Measurements from ENCODE around the gene TAF11L6. TPM values are rescaled to one million over a fixed set of nuclear protein-coding genes. Genes with fewer than 3 reads are reported as not detected.
"Not testable (repeated sequence)": the region's sequence is repeated elsewhere in the genome, so short reads cannot be mapped to it uniquely, and the experiment has no call there.

The TAF11L6 gene
- total RNA-seq, 1 experiment from 2014 or later = not detected

- not testable (repeated sequence) for BruUV-seq (replicated peaks)
These were observed 9.0 kb upstream of the TAF11L6 start for GRCh38 chr5:17519508-17519907.

DNA sequence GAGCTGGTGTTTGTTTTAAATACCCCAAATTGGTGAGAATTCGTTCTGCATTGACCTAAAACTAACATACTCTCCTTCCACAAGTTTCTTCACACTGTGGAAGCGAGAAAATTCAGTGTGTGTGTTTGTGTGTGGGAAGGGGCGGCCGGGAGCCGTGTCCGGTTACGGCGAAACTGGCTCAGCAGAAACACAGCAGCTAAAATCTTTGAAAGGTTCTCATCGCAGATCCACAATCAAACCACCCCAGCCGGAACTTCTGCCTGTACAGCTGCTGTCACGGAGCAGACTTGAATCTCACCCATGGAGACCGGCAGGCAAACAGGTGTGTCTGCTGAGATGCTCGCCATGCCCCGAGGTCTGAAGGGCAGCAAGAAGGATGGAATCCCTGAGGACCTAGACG, 7.0 kb upstream of the TAF11L6 start, which contains the start of gene TAF11L4:
TAF11L4 (plus strand) TSS at position 301 of the 400 bp plus-strand sequence.
- H3K79me2 ChIP-seq (ENCODE audit: low read length); DNase-seq; H2AFZ ChIP-seq (ENCODE audit: low read length); H3K9me3 ChIP-seq (ENCODE audit: low read length); H3K27ac ChIP-seq (ENCODE audit: low read length); H3K4me2 ChIP-seq (ENCODE audit: low read length); H3K9ac ChIP-seq (ENCODE audit: low read length); H3F3A ChIP-seq (ENCODE audit: low read length, unreplicated experiment); intact Hi-C loops (cut with micrococcal nuclease); POLR2A ChIA-PET (ENCODE audit: unreplicated experiment); ATAC-seq; H3K27me3 ChIP-seq (ENCODE audit: low read length); BruUV-seq (replicated peaks); H3K9me2 ChIP-seq (replicated peaks; ENCODE audit: low read length); CTCF ChIA-PET; H3K36me3 ChIP-seq (ENCODE audit: low read depth, low read length); H3K4me3 ChIP-seq (ENCODE audit: low read length); H3K4me1 ChIP-seq (ENCODE audit: insufficient read depth, low read length); H4K20me1 ChIP-seq (ENCODE audit: low read length): not testable (repeated sequence)

More at GRCh38 chr5:17519508-17519907, 9.0 kb upstream of the TAF11L6 start:
- H3K4me1 ChIP-seq (ENCODE audit: insufficient read depth, low read length); H3K79me2 ChIP-seq (ENCODE audit: low read length); POLR2A ChIA-PET (ENCODE audit: unreplicated experiment); H4K20me1 ChIP-seq (ENCODE audit: low read length); H3K4me2 ChIP-seq (ENCODE audit: low read length); H3K4me3 ChIP-seq (ENCODE audit: low read length); H3K9ac ChIP-seq (ENCODE audit: low read length); H2AFZ ChIP-seq (ENCODE audit: low read length); DNase-seq; H3K9me3 ChIP-seq (ENCODE audit: low read length); H3K9me2 ChIP-seq (replicated peaks; ENCODE audit: low read length); ATAC-seq; H3K27ac ChIP-seq (ENCODE audit: low read length); H3K36me3 ChIP-seq (ENCODE audit: low read depth, low read length); CTCF ChIA-PET; H3F3A ChIP-seq (ENCODE audit: low read length, unreplicated experiment); H3K27me3 ChIP-seq (ENCODE audit: low read length); intact Hi-C loops (cut with micrococcal nuclease): not testable (repeated sequence)

- H3K4me1 ChIP-seq (ENCODE audit: insufficient read depth, low read length); H3K27me3 ChIP-seq (ENCODE audit: low read length); POLR2A ChIA-PET (ENCODE audit: unreplicated experiment); H3K4me3 ChIP-seq (ENCODE audit: low read length); H3K36me3 ChIP-seq (ENCODE audit: low read depth, low read length); intact Hi-C loops (cut with micrococcal nuclease); CTCF ChIA-PET; H3K9ac ChIP-seq (ENCODE audit: low read length); H3K9me2 ChIP-seq (replicated peaks; ENCODE audit: low read length); H3K9me3 ChIP-seq (ENCODE audit: low read length); BruUV-seq (replicated peaks); H4K20me1 ChIP-seq (ENCODE audit: low read length); DNase-seq; H3F3A ChIP-seq (ENCODE audit: low read length, unreplicated experiment); H3K27ac ChIP-seq (ENCODE audit: low read length); H2AFZ ChIP-seq (ENCODE audit: low read length); ATAC-seq; H3K4me2 ChIP-seq (ENCODE audit: low read length); H3K79me2 ChIP-seq (ENCODE audit: low read length): not testable (repeated sequence)
These were observed 3.5 kb upstream of the TAF11L6 start, which contains the start of gene TAF11L5 for GRCh38 chr5:17524935-17525334. Gene TAF11L5, plus strand, starts transcription at chr5:17525235.

DNA sequence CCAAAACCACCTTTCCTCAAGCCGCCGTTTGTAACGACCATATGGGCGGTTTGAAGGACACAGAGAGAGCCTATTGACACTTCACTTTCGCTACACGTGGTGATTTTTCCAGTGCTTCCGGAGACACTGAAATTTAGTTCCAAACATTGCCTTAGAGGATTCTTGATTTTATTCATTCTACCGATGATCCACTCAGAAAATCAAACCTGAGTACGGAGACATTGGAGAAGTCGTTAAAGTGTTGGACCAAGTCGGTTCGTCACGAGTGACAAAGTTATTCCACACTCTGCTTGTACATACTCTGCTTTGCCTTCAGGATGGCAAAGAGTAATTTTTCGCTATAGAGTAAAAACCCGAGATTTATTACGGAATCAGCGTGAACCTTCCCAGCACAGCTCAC, 2.0 kb upstream of the TAF11L6 start:
- H3K4me2 ChIP-seq (ENCODE audit: low read length); DNase-seq; CTCF ChIA-PET; H3K9ac ChIP-seq (ENCODE audit: low read length); H3F3A ChIP-seq (ENCODE audit: low read length, unreplicated experiment); H3K27me3 ChIP-seq (ENCODE audit: low read length); POLR2A ChIA-PET (ENCODE audit: unreplicated experiment); H3K36me3 ChIP-seq (ENCODE audit: low read depth, low read length); H3K4me3 ChIP-seq (ENCODE audit: low read length); H2AFZ ChIP-seq (ENCODE audit: low read length); H3K4me1 ChIP-seq (ENCODE audit: insufficient read depth, low read length); H3K9me2 ChIP-seq (replicated peaks; ENCODE audit: low read length); H3K9me3 ChIP-seq (ENCODE audit: low read length); H3K27ac ChIP-seq (ENCODE audit: low read length); H3K79me2 ChIP-seq (ENCODE audit: low read length); H4K20me1 ChIP-seq (ENCODE audit: low read length); intact Hi-C loops (cut with micrococcal nuclease); BruUV-seq (replicated peaks); ATAC-seq: not testable (repeated sequence)

Other genes starting within 250 kb of the TAF11L6 start
- not detected in 2 replicates for gene TAF11L2, start 30.4 kb upstream of the TAF11L6 start, total RNA-seq (2014; rRNA removed)
- gene TAF11L3, start 10.3 kb upstream of the TAF11L6 start, total RNA-seq (2014; rRNA removed) = not detected in 2 replicates
- gene TAF11L4, start 6.9 kb upstream of the TAF11L6 start, total RNA-seq (2014; rRNA removed) = not detected in 2 replicates
- gene TAF11L5, start 3.4 kb upstream of the TAF11L6 start, total RNA-seq (2014; rRNA removed) = not detected in 2 replicates
- gene TAF11L7, start 57.1 kb downstream of the TAF11L6 start, total RNA-seq (2014; rRNA removed) = not detected in 2 replicates
- not detected in 2 replicates for gene TAF11L8, start 62.3 kb downstream of the TAF11L6 start, total RNA-seq (2014; rRNA removed)
- gene TAF11L9, start 65.7 kb downstream of the TAF11L6 start, total RNA-seq (2014; rRNA removed) = not detected in 2 replicates
- not detected in 2 replicates for gene TAF11L10, start 69.2 kb downstream of the TAF11L6 start, total RNA-seq (2014; rRNA removed)
- not detected in 2 replicates for gene TAF11L11, start 75.5 kb downstream of the TAF11L6 start, total RNA-seq (2014; rRNA removed)
- gene TAF11L12, start 81.7 kb downstream of the TAF11L6 start, total RNA-seq (2014; rRNA removed) = not detected in 2 replicates
- not detected in 2 replicates for gene TAF11L13, start 103.4 kb downstream of the TAF11L6 start, total RNA-seq (2014; rRNA removed)
- not detected in 2 replicates for gene TAF11L14, start 105.8 kb downstream of the TAF11L6 start, total RNA-seq (2014; rRNA removed)